Inflammatory macrophage treated with lipopolysaccharide for 1 hour (primary cell): Measurements from ENCODE around the gene APBB2.
A peak's percentile ranks its signal among the peaks of the same experiment; 100 is the strongest.

Experiments used
- DNase-seq, 2 donors: peaks; one replicate each; pipeline ENCODE4 v3.0.0-alpha.2; 2020 to 2022

The APBB2 gene

GRCh38 chr4:40881851-40882250 lies 332.5 kb downstream of the APBB2 start:
- no peak for DNase-seq

GRCh38 chr4:40881096-40881495 lies 333.2 kb downstream of the APBB2 start:
- no peak for DNase-seq

- no peak for DNase-seq
Observed at GRCh38 chr4:40878548-40879055, 335.7 kb downstream of the APBB2 start.

- DNase-seq = no peak
Observed at GRCh38 chr4:40877081-40877480, 337.3 kb downstream of the APBB2 start.

- DNase-seq = no peak
Observed at GRCh38 chr4:40875507-40876150, 338.7 kb downstream of the APBB2 start.

GRCh38 chr4:40874901-40875300 lies 339.4 kb downstream of the APBB2 start:
- DNase-seq = no peak

- no peak for DNase-seq
Observed at GRCh38 chr4:40874331-40874730, 340.0 kb downstream of the APBB2 start.

- no peak for DNase-seq
Observed at GRCh38 chr4:40871695-40872250, 342.6 kb downstream of the APBB2 start.

- DNase-seq = no peak
Observed at GRCh38 chr4:40870150-40870549, 344.2 kb downstream of the APBB2 start.

- no peak for DNase-seq
Observed at GRCh38 chr4:40865696-40866095, 348.6 kb downstream of the APBB2 start.

- no peak for DNase-seq
Observed at GRCh38 chr4:40864531-40864930, 349.8 kb downstream of the APBB2 start.

GRCh38 chr4:40858962-40859361 lies 355.4 kb downstream of the APBB2 start:
- no peak for DNase-seq

- DNase-seq = peak; percentile 55 to 57
Observed at GRCh38 chr4:40857956-40858355, 356.4 kb downstream of the APBB2 start.

GRCh38 chr4:40856840-40857362 lies 357.4 kb downstream of the APBB2 start:
- DNase-seq = peak; percentile 43 to 69

- DNase-seq = peak; percentile 35 to 54
Observed at GRCh38 chr4:40856277-40856839, 358.0 kb downstream of the APBB2 start.

- DNase-seq = no peak
Observed at GRCh38 chr4:40850496-40850895, 363.8 kb downstream of the APBB2 start.

- no peak for DNase-seq
Observed at GRCh38 chr4:40848940-40849339, 365.4 kb downstream of the APBB2 start.

GRCh38 chr4:40848251-40848650 lies 366.1 kb downstream of the APBB2 start:
- no peak for DNase-seq

- DNase-seq = no peak
Observed at GRCh38 chr4:40846532-40846931, 367.8 kb downstream of the APBB2 start.

GRCh38 chr4:40845154-40845835 lies 369.0 kb downstream of the APBB2 start:
- no peak for DNase-seq

- DNase-seq = no peak
Observed at GRCh38 chr4:40844261-40844660, 370.1 kb downstream of the APBB2 start.

- peak; percentile 6 to 49 for DNase-seq
Observed at GRCh38 chr4:40843696-40844095, 370.6 kb downstream of the APBB2 start.

- DNase-seq = no peak
Observed at GRCh38 chr4:40842725-40843423, 371.5 kb downstream of the APBB2 start.
